HFF-Myc (cell line): Measurements from ENCODE around the gene TICRR.
"Not testable (repeated sequence)": the region's sequence is repeated elsewhere in the genome, so short reads cannot be mapped to it uniquely, and the experiment has no call there.

ENCODE experiments used
- DNase-seq: peaks from one replicate; pipeline ENCODE4 v3.0.0-alpha.2; 2011; ENCODE audit warnings: low read depth; ENCODE audit errors: extremely low read depth
- H3K4me3 ChIP-seq: replicated peaks from 2 replicates; pipeline ENCODE4 v1.5.1; 2011; ENCODE audit warnings: low read depth, mild to moderate bottlenecking, control low read depth, low read length
- TF ChIP-seq, protein P1 (sequence below): IDR thresholded peaks from 2 replicates; pipeline ENCODE4 v1.5.1; 2012; ENCODE audit warnings: mild to moderate bottlenecking, low read depth, low read length, control low read depth; ENCODE audit errors: missing control alignments

The TICRR gene

DNA sequence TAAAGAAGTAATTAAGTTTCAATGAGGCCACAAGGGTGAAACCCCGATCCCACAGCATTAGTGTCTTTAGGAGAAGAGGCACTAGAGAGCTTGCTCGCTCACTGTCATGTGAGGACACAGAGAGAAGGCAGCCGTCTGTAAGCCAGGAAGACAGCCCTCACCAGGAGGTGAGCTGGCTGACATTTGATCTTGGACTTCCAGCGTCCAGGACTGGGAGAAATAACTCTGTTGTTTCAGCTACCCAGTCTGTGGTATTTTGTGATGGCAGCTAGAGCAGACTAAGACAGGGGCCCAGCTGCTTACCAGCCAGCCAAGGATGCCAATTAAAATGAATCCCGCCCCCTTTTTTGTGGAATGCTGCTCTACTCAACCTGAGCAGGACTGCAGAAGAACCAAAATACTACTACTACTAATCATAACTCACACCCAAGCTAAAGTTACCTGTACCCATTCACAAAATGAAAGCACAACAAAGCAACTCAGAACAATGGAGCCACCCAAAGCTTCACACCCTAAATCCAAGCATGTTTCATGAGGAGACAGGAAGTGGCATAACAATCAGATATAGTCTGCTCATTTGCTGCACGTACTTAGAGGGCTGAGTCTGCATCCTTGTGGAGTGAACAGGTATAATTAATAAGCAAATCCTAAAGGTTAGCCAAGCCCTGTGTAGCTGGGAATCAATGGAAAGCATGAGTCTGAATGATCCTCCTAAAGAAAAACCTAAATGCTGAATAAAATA lies 43.3 kb upstream of the TICRR start:
- TF ChIP-seq, protein P1, sequence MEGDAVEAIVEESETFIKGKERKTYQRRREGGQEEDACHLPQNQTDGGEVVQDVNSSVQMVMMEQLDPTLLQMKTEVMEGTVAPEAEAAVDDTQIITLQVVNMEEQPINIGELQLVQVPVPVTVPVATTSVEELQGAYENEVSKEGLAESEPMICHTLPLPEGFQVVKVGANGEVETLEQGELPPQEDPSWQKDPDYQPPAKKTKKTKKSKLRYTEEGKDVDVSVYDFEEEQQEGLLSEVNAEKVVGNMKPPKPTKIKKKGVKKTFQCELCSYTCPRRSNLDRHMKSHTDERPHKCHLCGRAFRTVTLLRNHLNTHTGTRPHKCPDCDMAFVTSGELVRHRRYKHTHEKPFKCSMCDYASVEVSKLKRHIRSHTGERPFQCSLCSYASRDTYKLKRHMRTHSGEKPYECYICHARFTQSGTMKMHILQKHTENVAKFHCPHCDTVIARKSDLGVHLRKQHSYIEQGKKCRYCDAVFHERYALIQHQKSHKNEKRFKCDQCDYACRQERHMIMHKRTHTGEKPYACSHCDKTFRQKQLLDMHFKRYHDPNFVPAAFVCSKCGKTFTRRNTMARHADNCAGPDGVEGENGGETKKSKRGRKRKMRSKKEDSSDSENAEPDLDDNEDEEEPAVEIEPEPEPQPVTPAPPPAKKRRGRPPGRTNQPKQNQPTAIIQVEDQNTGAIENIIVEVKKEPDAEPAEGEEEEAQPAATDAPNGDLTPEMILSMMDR, result no peak
- no peak for DNase-seq
- H3K4me3 ChIP-seq, result no peak overlapping the region

DNA sequence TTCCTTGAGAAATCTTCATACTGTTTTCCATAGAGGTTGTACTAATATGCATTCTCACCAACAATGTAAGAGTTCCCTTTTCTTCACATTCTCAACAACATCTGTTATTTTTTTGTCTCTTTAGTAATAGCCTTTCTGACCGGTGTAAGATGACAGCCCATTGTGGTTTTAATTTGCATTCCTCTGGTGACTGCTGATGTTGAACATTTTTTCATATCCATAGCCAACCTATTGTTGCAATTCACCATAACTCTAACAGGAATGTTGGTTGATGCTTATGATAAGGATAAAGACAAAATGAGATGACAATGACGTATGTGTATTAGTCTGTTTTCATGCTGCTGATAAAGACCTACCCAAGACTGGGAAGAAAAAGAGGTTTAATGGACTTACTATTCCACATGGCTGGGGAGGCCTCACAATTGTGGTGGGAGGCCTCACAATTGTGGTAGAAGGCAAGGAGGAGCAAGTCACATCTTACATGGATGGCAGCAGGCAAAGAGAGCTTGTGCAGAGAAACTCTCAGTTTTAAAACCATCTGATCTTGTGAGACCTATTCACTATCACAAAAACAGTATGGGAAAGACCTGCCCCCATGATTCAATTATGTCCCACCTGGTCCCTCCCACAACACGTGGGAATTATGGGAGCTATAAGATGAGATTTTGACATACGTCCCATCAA lies 41.3 kb upstream of the TICRR start:
- no peak overlapping the region for H3K4me3 ChIP-seq
- DNase-seq, result no peak
- TF ChIP-seq, protein P1, result no peak

DNA sequence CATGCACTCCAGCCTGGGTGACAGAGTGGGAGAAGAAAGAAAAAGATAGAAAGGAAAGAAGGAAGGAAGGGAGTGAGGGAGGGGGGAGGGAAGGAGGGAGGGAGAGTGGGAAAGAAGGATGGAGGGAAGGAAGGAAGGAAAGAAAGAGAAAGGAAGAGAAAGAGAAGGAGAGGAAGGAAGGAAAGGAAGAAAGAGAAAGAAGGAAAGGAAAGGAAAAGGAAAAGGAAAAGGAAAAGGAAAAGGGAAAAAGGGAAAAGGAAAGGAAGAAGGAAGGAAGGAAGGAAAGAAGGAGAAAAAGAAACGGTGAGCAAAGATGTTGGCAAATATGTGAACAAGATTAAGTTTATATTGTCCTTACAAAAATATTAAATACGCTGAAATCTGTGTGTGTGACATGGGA lies 36.2 kb upstream of the TICRR start:
- H3K4me3 ChIP-seq, result no peak overlapping the region
- no peak for DNase-seq
- TF ChIP-seq, protein P1, result no peak

DNA sequence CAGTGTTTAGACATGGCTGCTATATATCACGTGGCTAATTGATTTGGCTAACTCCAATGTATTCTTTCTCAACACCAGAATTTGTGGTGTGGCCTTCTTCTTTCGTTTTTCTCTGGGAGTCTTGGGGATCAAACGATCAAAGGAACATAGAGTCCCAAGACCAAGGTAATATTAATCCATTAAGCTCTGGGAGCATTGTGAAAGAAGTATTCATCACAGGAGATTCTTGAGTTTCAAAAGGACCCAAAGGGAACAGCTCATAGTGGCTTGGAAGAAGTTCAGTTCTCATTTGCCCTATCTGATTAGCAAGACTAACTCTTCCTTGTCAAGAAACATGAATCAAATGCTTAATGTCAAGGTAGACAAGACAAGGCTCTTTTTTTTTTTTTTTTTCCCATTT lies 32.9 kb upstream of the TICRR start:
- H3K4me3 ChIP-seq, result no peak overlapping the region
- DNase-seq, result no peak
- TF ChIP-seq, protein P1, result no peak

DNA sequence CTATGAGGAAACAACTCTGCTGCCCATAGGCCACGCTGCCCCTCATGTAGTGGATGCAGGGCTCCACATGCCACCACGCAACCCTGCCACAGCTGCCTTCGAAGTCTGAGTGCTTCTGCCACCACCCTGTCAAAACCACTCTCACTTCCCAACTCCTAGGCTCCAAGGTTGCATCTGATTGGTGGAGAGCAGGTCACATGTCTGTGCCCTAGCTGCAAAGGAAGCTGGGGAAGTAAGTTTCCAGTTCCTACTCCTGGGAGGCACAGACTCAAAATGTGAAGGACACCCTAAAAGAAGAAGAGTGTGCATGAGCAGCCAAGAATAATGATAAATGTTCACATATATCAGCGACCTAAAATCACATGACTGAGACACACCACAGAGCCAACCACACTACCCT lies 31.9 kb upstream of the TICRR start:
- no peak for DNase-seq
- TF ChIP-seq, protein P1, result no peak
- H3K4me3 ChIP-seq, result no peak overlapping the region

DNA sequence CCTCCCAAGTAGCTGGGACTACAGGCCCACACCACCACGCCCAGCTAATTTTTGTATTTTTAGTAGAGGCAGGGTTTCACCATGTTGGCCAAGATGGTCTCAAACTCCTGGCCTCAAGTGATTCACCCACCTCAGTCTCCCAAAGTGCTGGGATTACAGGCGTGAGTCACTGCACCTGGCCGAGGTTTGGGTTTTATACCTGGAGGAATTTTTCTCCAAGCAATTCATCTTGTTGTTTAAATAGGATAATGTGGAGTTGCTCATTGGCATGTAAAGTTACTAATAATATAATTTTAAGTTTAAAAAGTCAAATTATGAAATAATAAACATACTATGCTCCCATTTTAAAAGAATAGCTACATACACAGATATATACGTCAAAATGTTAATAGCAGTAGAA lies 26.1 kb upstream of the TICRR start:
- DNase-seq, H3K4me3 ChIP-seq: not testable (repeated sequence)

DNA sequence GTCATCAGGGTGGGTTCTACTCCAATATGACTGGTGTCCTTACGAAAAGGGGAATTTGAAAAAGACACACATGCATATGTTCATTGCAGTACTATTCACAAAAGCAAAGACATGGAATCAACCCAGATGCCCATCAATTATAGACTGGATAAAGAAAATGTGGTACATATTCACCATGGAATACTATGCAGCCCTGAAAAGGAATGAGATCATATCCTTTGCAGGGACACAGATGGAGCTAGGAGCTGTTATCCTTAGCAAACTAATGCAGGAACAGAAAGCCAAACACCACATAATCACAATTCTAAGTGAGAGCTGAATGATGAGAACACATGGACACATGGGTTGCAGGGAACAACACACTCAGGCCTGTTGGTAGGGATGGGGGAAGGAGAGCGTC lies 24.8 kb upstream of the TICRR start:
- H3K4me3 ChIP-seq, result no peak overlapping the region
- TF ChIP-seq, protein P1, result no peak
- no peak for DNase-seq
